ENCODE results near the gene CHD9. TPM values are rescaled to one million over a fixed set of nuclear protein-coding genes. Genes with fewer than 3 reads are reported as not detected.
A peak's percentile ranks its signal among the peaks of the same experiment; 100 is the strongest.

CHD9 gene
- total RNA-seq, 4 donors from 2014 or later, result 97.2 to 141 (median 108) TPM

GRCh38 chr16:53052519-53053501 lies 2.0 kb upstream of the CHD9 start, which contains the start of gene CHD9NB:
CHD9NB (minus strand) TSS chr16:53052897; CDS start chr16:53044158, 8,739 bp downstream.
- Histone ChIP-seq H3K27me3 (no peaks in the 10 kb centered on the region), H3K36me3 (no peaks in the 10 kb centered on the region), H3K9me3 (no peaks in the 10 kb centered on the region), H3K4me1 (peaks cover 11 to 27% of the 10 kb centered on the region in 2 donors), H3K4me3 (replicated peaks in 1 of 3) (no peak within 1 kb of the TSS), H3K27ac (no peak within 1 kb of the TSS)
- intact Hi-C loops (cut with DNase I), result loop anchor here (10.0 kb wide), 1 partner anchor 72 kb away; no protein-coding TSS in a partner anchor
- 40 to 45% methylated on average over 2 of the region's 2 CpGs for WGBS, 2 donors
- TF ChIP-seq POLR2A (IDR thresholded peaks at IDR 0.05), result no peak
- no peak for TF ChIP-seq CTCF (IDR thresholded peaks at IDR 0.05)
- peak; percentile 12 to 33 for DNase-seq

DNA sequence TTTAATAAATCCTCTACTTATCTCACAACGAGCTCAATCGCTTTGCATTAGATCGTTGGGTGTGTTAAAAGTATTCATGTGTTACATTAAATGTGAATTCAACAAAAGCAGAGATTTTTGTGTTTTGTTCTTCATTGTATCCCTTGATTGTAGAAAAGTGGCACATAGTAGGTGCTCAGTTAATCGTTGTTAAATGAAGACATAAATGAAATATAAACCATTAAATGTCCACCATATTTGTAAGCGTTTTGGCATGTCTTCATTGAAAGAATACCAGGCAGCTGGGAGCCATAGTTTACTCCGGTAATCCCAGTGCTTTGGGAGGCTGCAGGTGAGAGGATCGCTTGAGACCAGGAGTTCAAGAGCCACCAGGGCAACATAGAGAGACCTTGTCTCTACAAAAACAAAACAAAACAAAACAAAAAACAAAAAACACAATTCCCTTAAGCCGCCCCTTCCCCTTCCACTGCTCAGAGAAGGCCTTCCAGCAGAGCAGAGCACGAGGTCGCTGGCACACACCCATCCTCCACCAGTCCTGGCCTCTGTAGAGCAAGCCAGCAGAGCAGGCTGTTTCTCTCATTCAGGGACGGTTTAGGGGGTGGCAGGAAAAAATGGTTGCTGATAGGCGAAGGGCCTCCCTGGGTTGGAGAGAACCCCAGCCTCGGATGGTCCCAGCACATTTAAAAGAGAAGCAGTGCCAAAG lies 673 bp upstream of the CHD9 start:
- intact Hi-C loops (cut with DNase I), result loop anchor here (10.0 kb wide), 1 partner anchor 71 kb away; no protein-coding TSS in a partner anchor
- Histone ChIP-seq H3K4me3 (replicated peaks in 1 of 3) (peak overlapping the region in 1 of 3 donors; percentile 58), H3K27me3 (no peaks in the 10 kb centered on the region), H3K36me3 (no peaks in the 10 kb centered on the region), H3K9me3 (no peaks in the 10 kb centered on the region), H3K4me1 (peaks cover 13 to 37% of the 10 kb centered on the region in 2 donors), H3K27ac (peak overlapping the region in 2 of 3 donors; percentile 85 to 93)
- DNase-seq, result peak; percentile 28 to 35
- 52 to 62% methylated on average over 13 of the region's 13 CpGs for WGBS, 2 donors
- TF ChIP-seq CTCF (IDR thresholded peaks at IDR 0.05) (no peak), POLR2A (IDR thresholded peaks at IDR 0.05) (no peak)

- intact Hi-C loops (cut with DNase I), result loop anchor here (10.0 kb wide), 1 partner anchor 69 kb away; no protein-coding TSS in a partner anchor
- DNase-seq, result peak; percentile 20 to 27
- Histone ChIP-seq H3K9me3 (no peaks in the 10 kb centered on the region), H3K27ac (peak overlapping the region; percentile 74 to 93 (median 85)), H3K36me3 (no peaks in the 10 kb centered on the region), H3K4me3 (replicated peaks in 1 of 3) (peak overlapping the region in 2 of 3 donors; percentile 58 to 59), H3K27me3 (no peaks in the 10 kb centered on the region), H3K4me1 (peaks cover 15 to 39% of the 10 kb centered on the region in 2 donors)
- no peak for TF ChIP-seq CTCF (IDR thresholded peaks at IDR 0.05)
- TF ChIP-seq POLR2A (IDR thresholded peaks at IDR 0.05), result no peak
- 40 to 47% methylated on average over 10 of the region's 10 CpGs for WGBS, 2 donors
Observed at GRCh38 chr16:53055541-53056391, 975 bp downstream of the CHD9 start.

DNA sequence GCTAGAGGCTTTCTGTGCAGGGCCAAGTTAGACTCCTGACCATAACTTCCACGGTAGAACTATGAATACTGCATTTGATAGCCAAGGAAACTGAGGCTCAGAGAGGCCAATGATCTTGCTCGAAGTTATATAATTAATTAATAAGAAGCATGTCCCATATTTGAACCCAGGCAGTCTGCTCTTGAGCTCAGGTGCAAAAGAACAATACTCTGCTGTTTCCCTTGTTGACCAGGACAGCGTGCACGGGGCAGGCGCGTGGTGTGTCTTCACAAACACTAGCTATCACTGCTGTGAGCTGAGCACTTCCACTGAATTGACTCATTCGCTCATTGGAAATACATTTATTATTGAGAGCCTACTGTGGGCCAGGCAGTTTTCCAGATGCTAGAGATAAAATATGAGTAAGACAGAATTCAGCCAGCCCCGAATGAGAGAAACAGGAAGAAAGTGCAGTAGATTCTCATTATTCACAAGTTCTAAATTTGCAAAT lies 1.6 kb downstream of the CHD9 start:
- no peaks in the 10 kb centered on the region for H3K27me3 ChIP-seq
- TF ChIP-seq CTCF (IDR thresholded peaks at IDR 0.05) (no peak), POLR2A (IDR thresholded peaks at IDR 0.05) (no peak)
- no peaks in the 10 kb centered on the region for H3K36me3 ChIP-seq
- intact Hi-C loops (cut with DNase I), result loop anchor here (10.0 kb wide), 1 partner anchor 68 kb away; no protein-coding TSS in a partner anchor
- 80 to 83% methylated on average over 8 of the region's 8 CpGs for WGBS, 2 donors
- peak overlapping the region; percentile 74 to 93 (median 85) for H3K27ac ChIP-seq
- no peak for DNase-seq
- no peaks in the 10 kb centered on the region for H3K9me3 ChIP-seq
- H3K4me1 ChIP-seq, result peaks cover 15 to 40% of the 10 kb centered on the region in 2 donors
- H3K4me3 ChIP-seq (replicated peaks in 1 of 3), result no peak overlapping the region

Measured in thyroid gland (tissue), 4 donors.